ENCODE measurements around the gene IST1.

Gene IST1

DNA sequence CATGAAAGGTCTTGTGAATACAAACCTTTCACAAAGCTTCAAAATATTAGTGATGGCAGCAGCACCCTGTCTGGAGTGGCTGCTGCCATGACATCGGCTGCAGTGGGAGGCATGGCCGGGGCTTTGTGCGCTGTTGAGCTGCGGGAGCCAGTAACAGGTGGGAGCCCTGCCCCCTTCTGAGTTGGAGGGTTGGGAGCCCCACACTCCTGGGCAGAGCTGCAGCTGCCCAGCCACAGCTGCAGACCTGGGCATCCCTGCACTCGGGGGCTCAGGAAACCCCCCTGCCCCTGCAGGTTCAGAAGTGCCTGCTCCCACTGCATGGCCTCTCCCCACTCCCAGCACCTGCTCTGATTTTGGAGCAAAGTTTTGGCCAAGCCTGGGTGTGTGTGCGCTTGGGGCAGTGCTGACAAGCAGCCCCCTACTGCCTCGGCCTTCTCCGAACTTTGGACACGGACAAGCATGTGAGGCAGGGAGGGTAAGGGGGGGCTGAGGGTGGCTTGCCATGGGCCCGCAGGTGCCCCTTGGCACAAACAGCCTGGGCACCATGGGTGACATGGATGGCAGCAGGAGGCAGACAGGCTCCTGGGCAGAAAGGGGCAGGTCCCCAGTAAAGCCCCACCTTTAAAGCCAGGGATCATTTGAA lies 42.7 kb downstream of the IST1 start:
- Mint-ChIP-seq H3K27ac (no peak overlapping the region), H3K27me3 (no peaks in the 10 kb centered on the region), H3K9me3 (no peaks in the 10 kb centered on the region), H3K4me1 (ENCODE audit: low read depth) (no peaks in the 10 kb centered on the region), H3K36me3 (ENCODE audit: low read depth) (peaks cover 26% of the 10 kb centered on the region), H3K4me3 (no peak overlapping the region)
- intact Hi-C loops (cut with micrococcal nuclease) = no loop called here

DNA sequence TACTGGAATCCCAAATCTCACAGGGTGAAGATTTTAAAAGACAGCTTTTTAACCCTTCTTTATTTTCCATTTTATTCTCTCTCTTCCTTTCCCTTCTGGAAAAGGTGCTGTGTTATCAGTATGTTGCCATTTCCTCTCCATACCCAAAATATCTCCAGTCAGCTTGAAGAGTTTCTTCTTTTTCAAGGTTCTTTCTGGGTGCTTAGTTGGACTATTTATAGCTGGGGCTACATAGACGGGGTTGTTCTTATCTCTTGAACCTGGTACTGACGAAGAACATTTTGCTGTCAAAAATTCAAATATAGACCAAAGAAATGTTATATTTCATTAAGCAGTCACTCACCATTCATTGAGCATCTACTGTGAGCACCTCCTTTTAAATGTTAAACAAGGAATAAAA lies 48.6 kb downstream of the IST1 start:
- H3K27ac Mint-ChIP-seq = no peak overlapping the region
- intact Hi-C loops (cut with micrococcal nuclease) = no loop called here
- no peak overlapping the region for H3K4me3 Mint-ChIP-seq
- H3K36me3 Mint-ChIP-seq (ENCODE audit: low read depth) = no peaks in the 10 kb centered on the region
- no peaks in the 10 kb centered on the region for H3K27me3 Mint-ChIP-seq
- no peaks in the 10 kb centered on the region for H3K4me1 Mint-ChIP-seq (ENCODE audit: low read depth)
- no peaks in the 10 kb centered on the region for H3K9me3 Mint-ChIP-seq

- no peaks in the 10 kb centered on the region for H3K9me3 Mint-ChIP-seq
- no peak overlapping the region for H3K4me3 Mint-ChIP-seq
- intact Hi-C loops (cut with micrococcal nuclease) = no loop called here
These were observed 50.3 kb downstream of the IST1 start for GRCh38 chr16:71945616-71946015.

DNA sequence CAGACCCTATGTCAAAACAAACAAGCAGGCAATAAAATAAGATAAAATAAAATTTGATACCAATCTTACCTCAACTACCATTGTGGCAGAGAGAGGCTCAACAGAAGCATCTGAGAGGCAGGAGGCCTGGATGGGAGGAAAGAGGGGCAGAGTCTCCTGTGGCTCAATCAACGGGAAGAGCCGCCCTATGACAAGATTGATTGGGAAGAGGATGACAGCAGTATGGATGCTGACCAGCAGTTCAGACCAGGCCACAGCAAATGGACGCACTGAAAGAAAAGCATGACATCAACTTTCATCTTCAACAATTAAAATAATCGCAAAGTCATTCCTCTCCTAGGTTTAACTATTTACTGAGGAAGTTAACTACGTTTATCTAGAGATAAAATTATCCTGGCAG lies 57.5 kb downstream of the IST1 start:
- H3K9me3 Mint-ChIP-seq = no peaks in the 10 kb centered on the region
- intact Hi-C loops (cut with micrococcal nuclease) = no loop called here

More at GRCh38 chr16:71945616-71946015, 50.3 kb downstream of the IST1 start:
- H3K36me3 Mint-ChIP-seq (ENCODE audit: low read depth) = no peaks in the 10 kb centered on the region
- H3K27ac Mint-ChIP-seq = no peak overlapping the region
- no peaks in the 10 kb centered on the region for H3K27me3 Mint-ChIP-seq
- no peaks in the 10 kb centered on the region for H3K4me1 Mint-ChIP-seq (ENCODE audit: low read depth)

GRCh38 chr16:71954180-71954579 lies 58.8 kb downstream of the IST1 start:
- no peaks in the 10 kb centered on the region for H3K27me3 Mint-ChIP-seq
- H3K4me1 Mint-ChIP-seq (ENCODE audit: low read depth) = peaks cover 19% of the 10 kb centered on the region
- no peaks in the 10 kb centered on the region for H3K36me3 Mint-ChIP-seq (ENCODE audit: low read depth)
- no peak overlapping the region for H3K27ac Mint-ChIP-seq
- intact Hi-C loops (cut with micrococcal nuclease) = no loop called here
- H3K9me3 Mint-ChIP-seq = no peaks in the 10 kb centered on the region
- H3K4me3 Mint-ChIP-seq = no peak overlapping the region

More for the DNA sequence above, 57.5 kb downstream of the IST1 start:
- Mint-ChIP-seq H3K4me1 (ENCODE audit: low read depth) (peaks cover 19% of the 10 kb centered on the region), H3K36me3 (ENCODE audit: low read depth) (no peaks in the 10 kb centered on the region), H3K27ac (no peak overlapping the region), H3K27me3 (no peaks in the 10 kb centered on the region), H3K4me3 (no peak overlapping the region)

DNA sequence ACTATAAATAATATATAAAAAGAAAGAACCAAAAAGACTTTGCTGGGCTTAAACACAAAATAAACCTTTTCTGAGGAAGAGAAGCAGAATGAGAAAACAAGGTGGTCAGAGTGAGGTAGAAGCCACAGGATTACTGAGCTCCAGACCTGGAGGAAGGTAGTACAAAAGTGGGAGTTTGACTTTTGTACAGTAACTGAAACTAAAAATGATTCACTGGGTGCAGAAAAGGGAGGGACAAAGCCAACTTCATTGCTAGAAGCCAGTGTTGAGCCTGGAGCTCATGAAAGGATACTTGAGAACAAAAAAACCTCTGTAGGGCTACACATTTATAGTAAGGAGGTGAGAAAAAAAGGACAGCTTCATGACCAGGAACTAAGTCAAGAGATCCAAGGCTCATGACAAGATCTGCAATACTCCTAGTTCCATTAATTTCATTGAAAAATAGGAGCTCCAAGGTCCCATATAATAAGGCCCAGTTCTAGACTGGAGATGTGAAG lies 59.4 kb downstream of the IST1 start:
- H3K4me1 Mint-ChIP-seq (ENCODE audit: low read depth) = peaks cover 24% of the 10 kb centered on the region
- H3K9me3 Mint-ChIP-seq = no peaks in the 10 kb centered on the region
- intact Hi-C loops (cut with micrococcal nuclease) = no loop called here
- no peaks in the 10 kb centered on the region for H3K36me3 Mint-ChIP-seq (ENCODE audit: low read depth)
- H3K27me3 Mint-ChIP-seq = no peaks in the 10 kb centered on the region
- peak overlapping the region; percentile 51 for H3K27ac Mint-ChIP-seq
- no peak overlapping the region for H3K4me3 Mint-ChIP-seq

GRCh38 chr16:71956486-71956885 lies 61.2 kb downstream of the IST1 start:
- Mint-ChIP-seq H3K27ac (no peak overlapping the region), H3K4me1 (ENCODE audit: low read depth) (peaks cover 25% of the 10 kb centered on the region), H3K4me3 (peak overlapping the region; percentile 13), H3K9me3 (no peaks in the 10 kb centered on the region), H3K36me3 (ENCODE audit: low read depth) (no peaks in the 10 kb centered on the region), H3K27me3 (no peaks in the 10 kb centered on the region)
- intact Hi-C loops (cut with micrococcal nuclease) = no loop called here

DNA sequence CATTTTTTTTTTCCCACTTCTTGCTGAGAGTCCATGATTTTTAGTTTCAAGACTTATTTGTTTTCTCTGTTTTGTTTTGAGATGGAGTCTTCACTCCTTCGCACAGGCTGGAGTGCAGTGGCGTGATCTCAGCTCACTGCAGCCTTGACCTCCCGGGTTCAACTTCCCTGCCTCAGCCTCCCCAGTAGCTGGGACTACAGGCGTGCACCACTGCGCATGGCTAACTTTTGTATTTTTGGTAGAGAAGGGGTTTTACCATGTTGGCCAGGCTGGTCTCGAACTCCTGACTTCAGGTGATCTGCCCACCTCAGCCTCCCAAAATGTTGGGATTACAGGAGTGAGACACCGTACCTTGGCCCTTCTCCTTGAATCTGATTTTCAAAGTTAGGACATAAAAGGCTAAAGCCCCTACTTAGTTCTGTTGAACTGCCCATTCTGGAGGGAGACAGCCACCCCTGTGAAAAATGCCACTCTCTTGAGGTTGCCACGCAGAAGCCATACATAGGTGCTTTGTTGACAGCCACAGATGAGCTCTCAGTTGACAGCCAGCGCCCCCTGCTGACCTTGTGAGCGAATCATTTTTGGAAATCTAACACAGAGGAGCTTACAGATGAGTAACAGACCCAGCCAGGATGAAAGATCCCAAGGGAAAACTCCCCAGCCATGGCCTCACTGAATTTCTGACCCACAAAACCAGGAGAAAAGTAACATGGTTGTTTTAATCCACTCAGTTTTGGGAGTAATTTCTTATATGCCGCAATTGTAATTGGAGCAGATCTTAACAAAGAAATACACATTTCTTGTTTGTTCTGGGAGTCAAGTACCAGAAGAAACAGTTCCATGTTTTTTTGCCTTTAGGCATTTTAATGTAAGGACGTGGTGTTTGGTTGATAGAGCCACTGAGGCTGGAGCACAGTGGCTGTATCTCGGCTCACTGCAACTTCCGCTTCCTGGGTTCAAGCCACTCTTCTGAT lies 66.0 kb downstream of the IST1 start:
- intact Hi-C loops (cut with micrococcal nuclease) = loop anchor here (5.0 to 10.0 kb wide), 2 partner anchors 79 to 177 kb away; partner anchors contain the start of gene ZNF821
- Mint-ChIP-seq H3K36me3 (ENCODE audit: low read depth) (no peaks in the 10 kb centered on the region), H3K9me3 (no peaks in the 10 kb centered on the region), H3K4me1 (ENCODE audit: low read depth) (peaks cover 13% of the 10 kb centered on the region), H3K27me3 (no peaks in the 10 kb centered on the region), H3K27ac (no peak overlapping the region), H3K4me3 (no peak overlapping the region)

GRCh38 chr16:71963125-71963875 lies 68.0 kb downstream of the IST1 start:
- Mint-ChIP-seq H3K27me3 (no peaks in the 10 kb centered on the region), H3K27ac (no peak overlapping the region), H3K36me3 (ENCODE audit: low read depth) (no peaks in the 10 kb centered on the region), H3K4me3 (no peak overlapping the region), H3K4me1 (ENCODE audit: low read depth) (peaks cover 6% of the 10 kb centered on the region), H3K9me3 (no peaks in the 10 kb centered on the region)
- intact Hi-C loops (cut with micrococcal nuclease) = loop anchor here (5.0 to 10.0 kb wide), 2 partner anchors 81 to 178 kb away; partner anchors contain the start of gene ZNF821

GRCh38 chr16:71965223-71965622 lies 69.9 kb downstream of the IST1 start:
- no peak overlapping the region for H3K27ac Mint-ChIP-seq

DNA sequence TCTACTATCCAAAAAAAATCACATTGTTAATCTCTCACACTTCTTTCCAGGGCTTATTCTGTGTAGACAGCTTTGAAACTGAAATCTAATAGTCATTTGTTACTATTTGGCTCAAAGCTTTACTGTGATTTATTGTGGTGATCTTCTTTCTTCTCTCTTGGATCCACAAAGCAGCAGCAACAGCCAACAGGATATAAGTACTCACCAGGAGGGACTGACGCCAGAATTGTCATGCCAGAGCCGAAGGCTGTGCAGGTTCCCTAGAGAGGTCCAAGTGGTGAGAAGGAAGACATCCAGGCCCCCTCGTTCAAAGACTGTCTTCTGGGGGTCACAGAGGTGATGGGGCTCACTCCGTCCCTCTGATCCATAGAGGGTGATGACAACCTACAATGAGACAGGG lies 71.6 kb downstream of the IST1 start:
- Mint-ChIP-seq H3K4me1 (ENCODE audit: low read depth) (no peaks in the 10 kb centered on the region), H3K27me3 (no peaks in the 10 kb centered on the region), H3K4me3 (no peak overlapping the region), H3K27ac (no peak overlapping the region), H3K9me3 (no peaks in the 10 kb centered on the region), H3K36me3 (ENCODE audit: low read depth) (no peaks in the 10 kb centered on the region)
- intact Hi-C loops (cut with micrococcal nuclease) = loop anchor here (10.0 kb wide), 1 partner anchor 182 kb away; no protein-coding TSS in a partner anchor

More at GRCh38 chr16:71965223-71965622, 69.9 kb downstream of the IST1 start:
- Mint-ChIP-seq H3K27me3 (no peaks in the 10 kb centered on the region), H3K4me3 (no peak overlapping the region), H3K9me3 (no peaks in the 10 kb centered on the region), H3K36me3 (ENCODE audit: low read depth) (no peaks in the 10 kb centered on the region), H3K4me1 (ENCODE audit: low read depth) (no peaks in the 10 kb centered on the region)
- intact Hi-C loops (cut with micrococcal nuclease) = loop anchor here (10.0 kb wide), 1 partner anchor 180 kb away; no protein-coding TSS in a partner anchor

DNA sequence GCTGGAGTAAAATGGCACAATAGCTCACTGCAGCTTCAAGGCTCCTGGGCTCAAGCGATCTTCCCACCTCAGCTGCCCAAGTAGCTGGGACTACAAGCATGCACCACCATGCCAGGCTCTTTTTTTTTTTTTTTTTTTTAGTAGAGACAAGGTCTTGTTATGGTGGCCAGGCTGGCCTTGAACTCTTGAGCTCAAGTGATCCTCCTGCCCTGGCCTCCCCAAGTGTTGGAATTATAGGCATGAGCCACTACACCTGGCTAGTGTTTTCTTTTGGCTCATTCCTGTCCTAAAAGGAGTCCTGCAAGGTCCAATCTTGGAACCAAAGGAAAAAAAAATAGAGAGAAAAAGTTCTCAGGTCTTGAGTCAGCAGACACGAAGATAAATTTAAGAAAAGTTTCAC lies 74.0 kb downstream of the IST1 start:
- H3K27me3 Mint-ChIP-seq = no peaks in the 10 kb centered on the region
- no peak overlapping the region for H3K4me3 Mint-ChIP-seq
- H3K9me3 Mint-ChIP-seq = no peaks in the 10 kb centered on the region
- H3K36me3 Mint-ChIP-seq (ENCODE audit: low read depth) = no peaks in the 10 kb centered on the region
- intact Hi-C loops (cut with micrococcal nuclease) = loop anchor here (10.0 kb wide), 1 partner anchor 185 kb away; no protein-coding TSS in a partner anchor
- no peaks in the 10 kb centered on the region for H3K4me1 Mint-ChIP-seq (ENCODE audit: low read depth)
- H3K27ac Mint-ChIP-seq = no peak overlapping the region

GRCh38 chr16:71971571-71971970 lies 76.2 kb downstream of the IST1 start:
- intact Hi-C loops (cut with micrococcal nuclease) = no loop called here
- Mint-ChIP-seq H3K4me1 (ENCODE audit: low read depth) (no peaks in the 10 kb centered on the region), H3K27ac (no peak overlapping the region), H3K9me3 (no peaks in the 10 kb centered on the region), H3K27me3 (no peaks in the 10 kb centered on the region), H3K4me3 (no peak overlapping the region), H3K36me3 (ENCODE audit: low read depth) (no peaks in the 10 kb centered on the region)
